Kidney epithelial cell (primary cell): Measurements from ENCODE around the gene SYT17. TPM values are rescaled to one million over a fixed set of nuclear protein-coding genes. Genes with fewer than 3 reads are reported as not detected.

Source experiments
- DNase-seq: peaks from one replicate; pipeline ENCODE4 v3.0.0-alpha.2; 2010; ENCODE audit warnings: low read depth
- H3K27me3 ChIP-seq: 2 replicates; pipeline ENCODE4 v1.6.0; 2011; ENCODE audit warnings: low read length; ENCODE audit not compliant: control insufficient read depth, insufficient read depth
- H3K36me3 ChIP-seq: 2 replicates; pipeline ENCODE4 v1.5.1; 2011; ENCODE audit warnings: low read length; ENCODE audit not compliant: control insufficient read depth, insufficient read depth
- H3K4me3 ChIP-seq: 2 replicates; pipeline ENCODE4 v1.5.1; 2011; ENCODE audit warnings: low read depth, mild to moderate bottlenecking, control low read depth, low read length
- total RNA-seq: library from RNA; depleted of rRNA; stranded (reverse); fragments of >200 nt; gene quantifications from 2 replicates; pipeline ENCODE4 v1.2.3, GENCODE V29; 2015
- TF ChIP-seq, protein P1 (sequence below): IDR thresholded peaks from 2 replicates; pipeline ENCODE4 v1.5.1; 2011; ENCODE audit warnings: mild to moderate bottlenecking, moderate library complexity, low read length, control low read depth, inconsistent platforms; ENCODE audit not compliant: insufficient read depth, poor library complexity, severe bottlenecking

SYT17 gene
- total RNA-seq, 1 donor from 2014 or later = 0.63 TPM

DNA sequence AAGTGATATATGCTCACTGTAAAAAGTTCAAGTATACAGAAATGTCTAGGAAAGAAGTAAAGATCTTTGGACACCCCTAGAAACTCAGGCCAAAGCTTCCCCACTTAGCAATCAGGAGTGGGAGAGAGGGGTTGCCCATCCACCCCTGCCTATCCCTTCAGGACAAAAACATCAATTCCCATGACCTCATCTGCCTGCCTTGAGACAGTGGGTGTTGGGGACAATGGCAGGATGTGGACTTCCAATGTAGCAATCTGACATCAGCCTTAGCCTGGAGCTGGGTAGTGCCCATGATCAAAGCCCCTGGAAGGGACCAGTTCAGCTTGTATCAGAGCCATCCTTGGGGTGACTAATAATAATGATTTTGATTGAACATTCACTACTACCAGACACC is 36.2 kb upstream of the SYT17 start:
- Histone ChIP-seq H3K36me3 (no peaks in the 10 kb centered on the region), H3K4me3 (no peak overlapping the region), H3K27me3 (no peaks in the 10 kb centered on the region)
- TF ChIP-seq, protein P1, sequence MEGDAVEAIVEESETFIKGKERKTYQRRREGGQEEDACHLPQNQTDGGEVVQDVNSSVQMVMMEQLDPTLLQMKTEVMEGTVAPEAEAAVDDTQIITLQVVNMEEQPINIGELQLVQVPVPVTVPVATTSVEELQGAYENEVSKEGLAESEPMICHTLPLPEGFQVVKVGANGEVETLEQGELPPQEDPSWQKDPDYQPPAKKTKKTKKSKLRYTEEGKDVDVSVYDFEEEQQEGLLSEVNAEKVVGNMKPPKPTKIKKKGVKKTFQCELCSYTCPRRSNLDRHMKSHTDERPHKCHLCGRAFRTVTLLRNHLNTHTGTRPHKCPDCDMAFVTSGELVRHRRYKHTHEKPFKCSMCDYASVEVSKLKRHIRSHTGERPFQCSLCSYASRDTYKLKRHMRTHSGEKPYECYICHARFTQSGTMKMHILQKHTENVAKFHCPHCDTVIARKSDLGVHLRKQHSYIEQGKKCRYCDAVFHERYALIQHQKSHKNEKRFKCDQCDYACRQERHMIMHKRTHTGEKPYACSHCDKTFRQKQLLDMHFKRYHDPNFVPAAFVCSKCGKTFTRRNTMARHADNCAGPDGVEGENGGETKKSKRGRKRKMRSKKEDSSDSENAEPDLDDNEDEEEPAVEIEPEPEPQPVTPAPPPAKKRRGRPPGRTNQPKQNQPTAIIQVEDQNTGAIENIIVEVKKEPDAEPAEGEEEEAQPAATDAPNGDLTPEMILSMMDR = no peak
- DNase-seq = no peak

DNA sequence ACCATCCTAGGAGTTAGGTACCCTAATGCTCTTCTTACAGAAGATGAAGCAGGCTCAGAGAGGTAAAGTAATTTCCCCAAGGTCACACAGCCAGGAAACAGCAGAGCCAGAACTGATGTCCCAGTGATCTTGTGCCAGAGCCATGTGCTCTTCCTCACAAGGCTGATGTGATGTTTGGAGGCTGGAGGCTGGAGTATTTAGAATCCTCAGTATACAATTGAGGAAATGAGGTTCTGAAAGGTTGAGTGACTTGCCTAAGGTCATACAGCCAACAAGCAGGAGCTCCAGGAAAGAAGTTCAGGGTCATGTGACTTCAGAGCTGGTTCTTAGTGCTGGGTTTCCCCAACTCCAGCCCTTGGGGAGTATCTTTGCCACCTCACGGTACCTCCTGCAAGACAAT is 35.8 kb upstream of the SYT17 start:
- TF ChIP-seq, protein P1 = no peak
- DNase-seq = no peak
- Histone ChIP-seq H3K36me3 (no peaks in the 10 kb centered on the region), H3K4me3 (no peak overlapping the region), H3K27me3 (no peaks in the 10 kb centered on the region)

DNA sequence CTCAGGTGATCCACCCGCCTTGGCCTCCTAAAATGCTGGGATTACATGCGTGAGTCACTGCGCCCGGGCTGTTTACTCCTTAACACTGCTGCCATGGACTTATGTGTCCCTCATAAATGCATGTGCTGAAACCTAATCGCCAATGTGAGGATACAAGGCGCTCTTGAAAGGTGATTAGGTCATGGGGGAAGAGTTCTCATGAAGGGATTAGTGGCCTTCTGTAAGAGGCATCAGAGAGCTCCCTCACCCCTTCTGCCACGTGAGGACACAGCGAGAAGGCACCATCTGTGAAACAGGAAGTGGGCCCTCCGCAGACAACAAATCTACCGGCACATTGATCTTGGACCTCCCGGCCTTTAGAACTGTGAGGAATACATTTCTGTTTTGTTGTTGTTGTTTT is 35.1 kb upstream of the SYT17 start:
- Histone ChIP-seq H3K36me3 (no peaks in the 10 kb centered on the region), H3K27me3 (no peaks in the 10 kb centered on the region), H3K4me3 (no peak overlapping the region)
- TF ChIP-seq, protein P1 = no peak
- no peak for DNase-seq

DNA sequence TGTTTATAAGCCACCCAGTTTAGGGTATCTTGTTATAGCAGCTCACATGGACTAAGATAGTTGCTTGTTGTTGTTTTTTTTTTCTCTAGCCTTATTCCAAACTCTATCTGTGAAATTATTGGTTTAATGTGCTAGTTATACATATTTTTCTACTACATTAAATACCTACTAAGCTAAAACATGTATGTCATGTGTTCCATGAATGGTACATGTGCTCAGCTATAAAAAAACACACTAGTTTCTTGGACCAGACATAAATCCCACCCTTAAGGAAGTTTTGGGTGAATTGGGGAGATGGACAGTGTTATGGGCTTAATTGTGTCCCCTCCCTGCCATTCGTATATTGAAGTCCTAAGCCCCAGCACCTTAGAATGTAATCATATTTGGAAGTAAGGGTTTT is 34.4 kb upstream of the SYT17 start:
- TF ChIP-seq, protein P1 = no peak
- no peaks in the 10 kb centered on the region for H3K27me3 ChIP-seq
- DNase-seq = no peak
- H3K36me3 ChIP-seq = no peaks in the 10 kb centered on the region
- H3K4me3 ChIP-seq = no peak overlapping the region

DNA sequence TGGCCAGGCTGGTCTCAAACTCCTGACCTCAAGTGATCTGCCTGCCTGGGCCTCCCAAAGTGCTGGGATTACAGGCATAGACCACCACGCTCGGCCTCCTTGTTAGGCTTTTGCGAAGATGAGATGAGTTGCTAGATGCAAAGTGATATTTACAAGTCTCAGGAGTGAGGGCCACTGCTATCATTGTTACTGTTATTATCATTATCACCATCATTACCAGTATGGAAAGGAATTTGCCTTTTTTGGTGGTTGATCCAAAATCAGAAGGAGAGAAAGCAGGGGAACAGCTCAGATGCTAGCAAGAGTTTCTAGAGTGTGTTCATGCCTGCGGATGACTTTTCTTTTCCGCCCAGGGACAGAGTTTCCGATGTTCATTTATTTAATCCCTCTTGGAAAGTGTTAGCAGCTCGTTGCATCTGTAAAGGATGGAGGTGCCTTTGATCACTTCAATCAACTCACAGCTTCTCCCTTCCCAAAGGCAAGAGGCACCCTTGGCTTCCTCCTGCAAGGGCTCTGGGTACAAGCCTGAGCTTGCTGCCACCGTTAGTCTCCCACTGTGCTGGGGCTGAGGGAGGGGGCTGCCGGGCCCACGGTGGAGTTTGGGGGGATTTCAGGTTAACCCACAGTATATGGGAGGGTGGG is 32.7 kb upstream of the SYT17 start:
- Histone ChIP-seq H3K27me3 (no peaks in the 10 kb centered on the region), H3K36me3 (no peaks in the 10 kb centered on the region), H3K4me3 (no peak overlapping the region)
- DNase-seq = no peak
- TF ChIP-seq, protein P1 = no peak

DNA sequence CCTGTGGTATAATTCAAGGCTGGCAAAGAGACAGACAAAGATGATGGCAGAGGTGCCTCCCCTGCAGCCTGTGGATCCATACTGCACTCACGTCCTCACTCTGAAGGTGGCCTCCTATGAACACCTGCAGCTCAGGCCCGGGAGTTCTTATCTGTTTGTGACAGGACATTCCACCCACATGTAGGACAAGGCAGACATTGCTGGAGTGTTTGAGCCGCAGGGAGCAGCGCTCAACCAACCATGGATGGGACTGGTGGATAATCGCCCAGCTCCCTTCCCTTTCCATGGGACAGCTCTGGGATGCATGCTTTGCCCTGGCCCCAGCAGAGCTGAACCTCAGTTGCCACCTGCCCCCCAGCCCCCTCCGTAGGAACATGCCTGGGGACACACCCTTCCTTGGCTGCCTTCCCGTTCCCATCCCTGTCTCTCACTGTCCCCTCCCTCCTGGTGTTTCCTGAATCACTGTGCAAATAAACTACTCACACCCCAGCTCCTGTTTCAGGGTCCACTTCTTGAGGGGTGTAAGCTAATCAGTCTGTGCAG is 32.1 kb upstream of the SYT17 start:
- Histone ChIP-seq H3K27me3 (no peaks in the 10 kb centered on the region), H3K4me3 (no peak overlapping the region), H3K36me3 (no peaks in the 10 kb centered on the region)
- TF ChIP-seq, protein P1 = no peak
- no peak for DNase-seq
